ENCODE measurements around the gene CD58.
A peak's percentile ranks its signal among the peaks of the same experiment; 100 is the strongest.

Gene CD58

DNA sequence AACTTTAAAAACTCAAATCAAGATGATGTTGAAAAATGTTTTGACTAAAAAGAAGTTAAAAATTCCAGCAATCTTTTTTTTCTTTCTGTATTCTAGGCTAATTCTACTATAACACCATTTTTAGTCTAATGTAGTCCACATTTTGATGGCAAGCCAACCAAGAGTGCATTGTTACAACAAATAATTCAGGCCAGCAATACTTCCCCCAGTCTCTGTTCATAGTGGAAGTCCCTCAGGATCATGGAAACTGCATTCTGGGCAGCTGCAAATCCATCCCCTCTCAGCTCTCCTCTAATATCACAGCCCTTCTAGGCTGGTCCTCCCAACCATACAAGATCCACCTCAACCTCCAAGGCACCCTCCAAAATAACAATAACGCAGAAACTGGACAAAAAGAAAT is 7.8 kb upstream of the CD58 start:
- no peak for DNase-seq (ENCODE audit: extremely low spot score)
- ChIA-PET CTCF (interaction anchor here (0.6 kb wide), 1 partner anchor 106 kb away, joined by 9 read pairs; no protein-coding TSS in a partner anchor), POLR2A (no interaction called here)
- TF ChIP-seq FOXM1 (IDR thresholded peaks at IDR 0.05; ENCODE audit: borderline replicate concordance) (no peak), LEF1 (IDR thresholded peaks at IDR 0.05; ENCODE audit: borderline replicate concordance) (no peak), ELF4 (IDR thresholded peaks at IDR 0.05) (no peak), SUZ12 (IDR thresholded peaks at IDR 0.05) (no peak), ZNF384 (IDR thresholded peaks at IDR 0.05) (no peak), ARNT (IDR thresholded peaks at IDR 0.05) (no peak), TARDBP (IDR thresholded peaks at IDR 0.05) (no peak), BHLHE40 (IDR thresholded peaks at IDR 0.05; ENCODE audit: borderline replicate concordance) (no peak), FOXA1 (IDR thresholded peaks at IDR 0.05) (no peak), FOXK2 (IDR thresholded peaks at IDR 0.05) (no peak), L3MBTL2 (conservative IDR thresholded peaks at IDR 0.05) (no peak), SP1 (IDR thresholded peaks at IDR 0.05) (no peak)

DNA sequence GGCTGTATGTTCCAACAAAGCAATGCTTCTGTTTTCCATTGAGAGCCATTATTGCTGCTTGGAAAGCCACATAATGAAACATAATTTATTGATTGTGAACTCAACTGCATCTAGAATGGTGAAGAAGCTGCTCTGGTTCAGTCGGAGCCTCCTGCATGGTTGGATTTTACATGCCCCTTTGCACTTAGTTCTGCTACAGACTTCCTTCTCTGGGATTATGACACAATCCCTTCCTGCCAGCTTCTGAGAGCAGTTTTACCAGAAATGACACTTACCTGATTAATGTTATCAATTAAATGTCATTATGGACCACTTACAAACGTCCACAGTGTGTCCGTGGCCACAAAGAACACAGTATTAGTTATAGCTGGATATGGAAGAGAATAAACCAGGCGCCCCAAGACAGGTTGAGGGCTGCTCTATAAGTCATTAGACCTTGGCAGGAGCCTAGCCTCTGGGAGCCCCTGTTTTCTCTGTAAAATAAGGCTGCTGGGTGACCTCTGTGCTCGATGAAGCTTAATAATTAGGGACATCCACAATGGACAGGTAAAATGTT is 7.0 kb upstream of the CD58 start:
- ChIA-PET POLR2A (no interaction called here), CTCF (interaction anchor here (0.6 kb wide), 1 partner anchor 107 kb away, joined by 9 read pairs; no protein-coding TSS in a partner anchor)
- TF ChIP-seq FOXA1 (IDR thresholded peaks at IDR 0.05) (no peak), FOXK2 (IDR thresholded peaks at IDR 0.05) (no peak), ARNT (IDR thresholded peaks at IDR 0.05) (no peak), SP1 (IDR thresholded peaks at IDR 0.05) (no peak), HDGF (IDR thresholded peaks at IDR 0.05; ENCODE audit: borderline replicate concordance) (no peak), BHLHE40 (IDR thresholded peaks at IDR 0.05; ENCODE audit: borderline replicate concordance) (no peak), TARDBP (IDR thresholded peaks at IDR 0.05) (no peak), L3MBTL2 (conservative IDR thresholded peaks at IDR 0.05) (no peak), LEF1 (IDR thresholded peaks at IDR 0.05; ENCODE audit: borderline replicate concordance) (no peak), SUZ12 (IDR thresholded peaks at IDR 0.05) (no peak), ZNF384 (IDR thresholded peaks at IDR 0.05) (no peak), ELF4 (IDR thresholded peaks at IDR 0.05) (no peak), CTBP1 (IDR thresholded peaks at IDR 0.05; ENCODE audit: borderline replicate concordance) (no peak), NFRKB (IDR thresholded peaks at IDR 0.05) (no peak), FOXM1 (IDR thresholded peaks at IDR 0.05; ENCODE audit: borderline replicate concordance) (no peak)
- TF ChIP-seq, protein P1, sequence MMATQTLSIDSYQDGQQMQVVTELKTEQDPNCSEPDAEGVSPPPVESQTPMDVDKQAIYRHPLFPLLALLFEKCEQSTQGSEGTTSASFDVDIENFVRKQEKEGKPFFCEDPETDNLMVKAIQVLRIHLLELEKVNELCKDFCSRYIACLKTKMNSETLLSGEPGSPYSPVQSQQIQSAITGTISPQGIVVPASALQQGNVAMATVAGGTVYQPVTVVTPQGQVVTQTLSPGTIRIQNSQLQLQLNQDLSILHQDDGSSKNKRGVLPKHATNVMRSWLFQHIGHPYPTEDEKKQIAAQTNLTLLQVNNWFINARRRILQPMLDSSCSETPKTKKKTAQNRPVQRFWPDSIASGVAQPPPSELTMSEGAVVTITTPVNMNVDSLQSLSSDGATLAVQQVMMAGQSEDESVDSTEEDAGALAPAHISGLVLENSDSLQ (IDR thresholded peaks at IDR 0.05): no peak
- no peak for DNase-seq (ENCODE audit: extremely low spot score)

DNA sequence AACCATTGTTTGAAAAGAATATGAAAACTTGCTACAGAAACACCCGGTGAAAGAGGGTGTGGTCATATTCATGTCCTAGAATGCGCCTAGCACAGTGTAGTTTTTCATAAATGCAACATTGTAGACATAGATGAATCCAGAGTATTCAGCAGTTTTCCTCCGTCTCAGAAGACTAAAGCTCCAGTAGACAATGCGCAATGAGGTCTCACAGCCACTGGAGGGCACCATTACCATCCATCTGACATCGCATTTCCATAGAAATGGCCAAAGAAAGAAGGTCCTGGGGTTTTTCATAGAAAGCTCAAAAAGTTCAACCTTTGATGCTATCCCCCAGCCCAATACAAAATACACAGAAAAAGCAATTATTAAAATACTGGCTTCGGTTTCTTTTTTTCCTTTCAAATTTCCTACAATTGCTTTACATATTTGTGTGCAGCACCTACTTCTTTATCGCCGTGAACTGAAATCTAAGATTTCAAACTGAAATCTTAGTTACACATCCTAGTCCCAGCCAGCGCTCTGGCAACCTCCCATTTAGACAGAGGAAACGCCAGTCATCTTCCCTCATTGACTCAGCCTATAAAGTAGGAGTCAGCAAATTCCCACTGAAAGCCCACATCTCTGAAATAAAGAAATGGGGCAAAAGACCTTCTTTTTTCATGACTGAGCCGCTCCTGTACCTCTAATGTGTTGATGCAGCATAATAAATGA is 3.9 kb upstream of the CD58 start:
- CTCF ChIA-PET: interaction anchor here (0.6 to 1.9 kb wide), 14 partner anchors 9 to 482 kb away, joined by 3 to 25 read pairs (median 4); no protein-coding TSS in a partner anchor
- peak; percentile 81 for DNase-seq (ENCODE audit: extremely low spot score)
- TF ChIP-seq CTBP1 (IDR thresholded peaks at IDR 0.05; ENCODE audit: borderline replicate concordance) (no peak), FOXK2 (IDR thresholded peaks at IDR 0.05) (no peak), ZNF384 (IDR thresholded peaks at IDR 0.05) (no peak), SUZ12 (IDR thresholded peaks at IDR 0.05) (no peak), FOXA1 (IDR thresholded peaks at IDR 0.05) (no peak), TARDBP (IDR thresholded peaks at IDR 0.05) (no peak), HDGF (IDR thresholded peaks at IDR 0.05; ENCODE audit: borderline replicate concordance) (no peak), BHLHE40 (IDR thresholded peaks at IDR 0.05; ENCODE audit: borderline replicate concordance) (no peak), ARNT (IDR thresholded peaks at IDR 0.05) (no peak), L3MBTL2 (conservative IDR thresholded peaks at IDR 0.05) (no peak), ELF4 (IDR thresholded peaks at IDR 0.05) (no peak), LEF1 (IDR thresholded peaks at IDR 0.05; ENCODE audit: borderline replicate concordance) (no peak), SP1 (IDR thresholded peaks at IDR 0.05) (no peak), FOXM1 (IDR thresholded peaks at IDR 0.05; ENCODE audit: borderline replicate concordance) (no peak), NFRKB (IDR thresholded peaks at IDR 0.05) (no peak)
- POLR2A ChIA-PET: interaction anchor here (0.9 to 1.0 kb wide), 2 partner anchors 93 to 485 kb away, joined by 4 to 5 read pairs; partner anchors contain the start of genes IGSF3 and TTF2

DNA sequence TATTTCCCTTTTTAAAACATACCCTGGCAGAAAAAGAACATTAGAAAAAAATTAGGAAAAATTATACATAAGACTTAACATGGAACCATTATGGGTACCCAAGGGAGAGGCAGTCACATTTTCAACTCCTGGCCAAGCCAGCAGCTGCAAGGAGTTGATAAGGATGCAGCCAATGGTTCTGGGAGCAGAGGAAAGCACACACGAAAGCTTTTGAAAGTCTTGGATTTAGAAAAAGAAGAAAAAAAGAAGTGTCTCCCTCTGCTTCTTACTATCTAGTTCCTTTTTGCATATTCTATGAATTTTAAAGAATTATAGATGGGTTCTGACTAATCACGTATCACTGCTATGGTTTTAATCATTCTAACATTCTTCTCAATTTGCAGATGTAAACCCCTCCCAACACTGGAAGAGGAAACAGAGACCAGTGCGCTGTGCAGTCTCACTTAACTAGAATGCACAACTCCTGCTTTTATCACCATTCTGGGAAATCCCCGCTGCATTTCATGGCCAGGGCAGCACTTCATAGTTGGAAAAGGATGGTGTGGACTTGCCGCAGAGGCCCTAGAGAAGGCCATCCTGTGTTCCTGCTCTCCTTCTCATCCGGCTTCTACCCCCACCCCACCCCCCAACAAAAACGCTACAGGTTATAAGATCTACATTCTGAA is 2.7 kb upstream of the CD58 start:
- CTCF ChIA-PET: interaction anchor here (0.6 to 1.9 kb wide), 3 partner anchors 23 to 423 kb away, joined by 4 to 25 read pairs (median 16); no protein-coding TSS in a partner anchor

DNA sequence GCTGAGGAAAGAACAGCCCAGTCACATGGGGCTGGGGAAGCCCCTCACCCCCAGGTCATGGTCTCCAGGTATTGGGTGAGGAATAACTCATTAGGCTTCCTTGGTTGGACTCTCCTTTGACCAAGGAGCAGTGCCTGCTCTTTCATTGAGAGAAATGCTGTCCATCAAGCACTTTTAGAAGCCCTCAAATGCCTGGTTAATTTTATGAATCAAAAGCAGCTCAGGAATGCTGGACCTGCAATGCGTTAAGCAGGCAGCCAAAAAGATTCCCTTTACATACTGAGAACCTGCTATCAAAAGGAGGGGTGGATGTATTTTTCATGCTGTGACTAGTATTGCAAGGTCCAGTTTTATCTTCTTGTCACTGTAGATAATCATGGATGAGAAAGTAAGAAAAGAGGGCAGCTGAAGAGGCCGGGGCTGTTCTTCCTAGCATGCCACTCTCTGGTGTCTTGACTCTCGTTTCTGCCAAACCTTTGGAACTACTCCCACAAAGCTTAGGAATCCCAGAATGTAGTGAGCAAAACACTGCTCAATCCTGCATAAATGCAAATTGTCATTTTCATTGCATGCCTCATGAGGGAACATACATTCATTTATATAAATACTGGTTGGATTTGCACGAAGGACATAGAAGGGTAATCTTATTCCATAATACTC is 2.1 kb upstream of the CD58 start:
- DNase-seq (ENCODE audit: extremely low spot score): no peak
- POLR2A ChIA-PET: no interaction called here
- no peak for TF ChIP-seq HDGF (IDR thresholded peaks at IDR 0.05; ENCODE audit: borderline replicate concordance)
- no peak for TF ChIP-seq FOXA1 (IDR thresholded peaks at IDR 0.05)
- CTCF ChIA-PET: no interaction called here

More for the DNA sequence above, 2.7 kb upstream of the CD58 start:
- TF ChIP-seq CTBP1 (IDR thresholded peaks at IDR 0.05; ENCODE audit: borderline replicate concordance): no peak
- TF ChIP-seq TARDBP (IDR thresholded peaks at IDR 0.05): no peak
- TF ChIP-seq FOXK2 (IDR thresholded peaks at IDR 0.05): no peak
- no peak for TF ChIP-seq BHLHE40 (IDR thresholded peaks at IDR 0.05; ENCODE audit: borderline replicate concordance)
- TF ChIP-seq SP1 (IDR thresholded peaks at IDR 0.05): no peak
- no peak for TF ChIP-seq FOXA1 (IDR thresholded peaks at IDR 0.05)
- no peak for TF ChIP-seq ZNF384 (IDR thresholded peaks at IDR 0.05)
- POLR2A ChIA-PET: no interaction called here
- DNase-seq (ENCODE audit: extremely low spot score): no peak

DNA sequence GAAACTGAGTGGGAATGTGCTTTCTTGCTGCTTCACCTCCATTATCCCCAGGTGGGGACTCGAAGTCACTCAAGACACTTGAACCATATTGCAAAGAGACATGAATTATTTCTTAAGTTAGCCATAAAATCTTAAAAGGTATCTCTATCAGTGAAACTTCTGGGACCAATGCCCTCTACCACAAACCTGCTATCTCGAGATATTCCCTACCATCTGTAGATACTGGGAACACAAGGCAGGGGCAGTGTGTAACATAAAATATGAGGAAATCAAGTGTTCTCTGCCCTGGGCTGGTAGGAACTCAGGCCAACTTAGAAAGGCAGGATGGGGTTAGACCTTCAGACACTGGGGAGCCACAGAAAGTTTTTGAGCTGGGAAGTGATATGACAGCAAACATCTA is 1.3 kb upstream of the CD58 start:
- POLR2A ChIA-PET: interaction anchor here (1.0 to 2.3 kb wide), 3 partner anchors 95 to 488 kb away, joined by 3 to 7 read pairs (median 4); partner anchors contain the start of gene TTF2

More for the DNA sequence above, 1.3 kb upstream of the CD58 start:
- no peak for DNase-seq (ENCODE audit: extremely low spot score)
- no peak for TF ChIP-seq SUZ12 (IDR thresholded peaks at IDR 0.05)
- TF ChIP-seq ZNF384 (IDR thresholded peaks at IDR 0.05): no peak
- TF ChIP-seq, protein P1 (IDR thresholded peaks at IDR 0.05): no peak
- no peak for TF ChIP-seq ELF4 (IDR thresholded peaks at IDR 0.05)
- TF ChIP-seq HDGF (IDR thresholded peaks at IDR 0.05; ENCODE audit: borderline replicate concordance): no peak
- no peak for TF ChIP-seq FOXK2 (IDR thresholded peaks at IDR 0.05)
- no peak for TF ChIP-seq L3MBTL2 (conservative IDR thresholded peaks at IDR 0.05)
- CTCF ChIA-PET: no interaction called here

Measured in HEK293T (cell line).